OCI-LY1 (cell line): ENCODE measurements around the gene EEPD1.

Source experiments
- H2AFZ ChIP-seq: fragments of 200-600 bp; sonication (generic), shearing (Covaris generic); 2 replicates; pipeline ENCODE4 v1.6.0; 2014; ENCODE audit warnings: antibody characterized with exemption, mild to moderate bottlenecking, low read length
- H3F3A ChIP-seq: fragments of 200-600 bp; sonication (generic), shearing (Covaris generic); 2 replicates; pipeline ENCODE4 v1.6.0; 2014; ENCODE audit warnings: mild to moderate bottlenecking, antibody characterized with exemption, low read length, moderate library complexity; ENCODE audit not compliant: insufficient read depth
- H3K27ac ChIP-seq: fragments of 200-600 bp; sonication (generic); 2 replicates; pipeline ENCODE4 v1.5.1; 2014; ENCODE audit warnings: low read length, mixed run types, mild to moderate bottlenecking, low read depth; ENCODE audit not compliant: poor library complexity, severe bottlenecking
- H3K27me3 ChIP-seq: fragments of 200-600 bp; sonication (generic); 2 replicates; pipeline ENCODE4 v1.6.0; 2014; ENCODE audit warnings: antibody characterized with exemption, mild to moderate bottlenecking, low read length, moderate library complexity; ENCODE audit not compliant: insufficient read depth
- H3K36me3 ChIP-seq: fragments of 200-600 bp; sonication (generic); 2 replicates; pipeline ENCODE4 v1.6.1; 2014; ENCODE audit warnings: mild to moderate bottlenecking, antibody characterized with exemption, low read length, moderate library complexity, mixed read lengths; ENCODE audit not compliant: insufficient read depth
- H3K4me1 ChIP-seq: fragments of 200-600 bp; sonication (generic); 2 replicates; pipeline ENCODE4 v1.5.1; 2014; ENCODE audit warnings: mild to moderate bottlenecking, low read length, moderate library complexity; ENCODE audit not compliant: insufficient read depth, severe bottlenecking
- H3K4me2 ChIP-seq: fragments of 200-600 bp; sonication (generic), shearing (Covaris generic); 2 replicates; pipeline ENCODE4 v1.6.1; 2014; ENCODE audit warnings: low read length
- H3K4me3 ChIP-seq: fragments of 200-600 bp; sonication (generic); 2 replicates; pipeline ENCODE4 v1.5.1; 2014; ENCODE audit warnings: low read length, low read depth, mild to moderate bottlenecking, mixed read lengths; ENCODE audit not compliant: poor library complexity, severe bottlenecking
- H3K79me2 ChIP-seq: fragments of 200-600 bp; shearing (Covaris generic); 2 replicates; pipeline ENCODE4 v1.6.1; 2016; ENCODE audit warnings: mixed run types, low read length, mixed read lengths; ENCODE audit not compliant: insufficient read depth
- H3K9ac ChIP-seq: fragments of 200-600 bp; sonication (generic), shearing (Covaris generic); 2 replicates; pipeline ENCODE4 v1.6.1; 2014; ENCODE audit warnings: mild to moderate bottlenecking, low read length, mixed read lengths
- H3K9me2 ChIP-seq: fragments of 200-600 bp; sonication (generic), shearing (Covaris generic); 2 replicates; pipeline ENCODE4 v1.6.1; 2014; ENCODE audit warnings: low read depth, mild to moderate bottlenecking, low read length, mixed read lengths
- H3K9me3 ChIP-seq: fragments of 200-600 bp; shearing (Covaris generic); 2 replicates; pipeline ENCODE4 v1.6.1; 2014; ENCODE audit warnings: low read length, mixed read lengths
- H4K20me1 ChIP-seq: fragments of 200-600 bp; sonication (generic), shearing (Covaris generic); 2 replicates; pipeline ENCODE4 v1.6.0; 2016; ENCODE audit warnings: mild to moderate bottlenecking, low read length; ENCODE audit not compliant: insufficient read depth
- EZH2 ChIP-seq: fragments of 200-600 bp; sonication (generic), shearing (Covaris generic); IDR thresholded peaks from 2 replicates; pipeline ENCODE4 v1.8.0; 2017; ENCODE audit warnings: borderline replicate concordance, mixed run types, mild to moderate bottlenecking, antibody characterized with exemption, low read length, moderate library complexity, mixed read lengths
- TF ChIP-seq, protein P1 (sequence below): fragments of 200-600 bp; sonication (generic), shearing (Covaris generic); IDR thresholded peaks from 2 replicates; pipeline ENCODE4 v1.5.1; 2017; ENCODE audit warnings: mild to moderate bottlenecking, antibody characterized with exemption, low read length, moderate library complexity, mixed read lengths

EEPD1 gene

DNA sequence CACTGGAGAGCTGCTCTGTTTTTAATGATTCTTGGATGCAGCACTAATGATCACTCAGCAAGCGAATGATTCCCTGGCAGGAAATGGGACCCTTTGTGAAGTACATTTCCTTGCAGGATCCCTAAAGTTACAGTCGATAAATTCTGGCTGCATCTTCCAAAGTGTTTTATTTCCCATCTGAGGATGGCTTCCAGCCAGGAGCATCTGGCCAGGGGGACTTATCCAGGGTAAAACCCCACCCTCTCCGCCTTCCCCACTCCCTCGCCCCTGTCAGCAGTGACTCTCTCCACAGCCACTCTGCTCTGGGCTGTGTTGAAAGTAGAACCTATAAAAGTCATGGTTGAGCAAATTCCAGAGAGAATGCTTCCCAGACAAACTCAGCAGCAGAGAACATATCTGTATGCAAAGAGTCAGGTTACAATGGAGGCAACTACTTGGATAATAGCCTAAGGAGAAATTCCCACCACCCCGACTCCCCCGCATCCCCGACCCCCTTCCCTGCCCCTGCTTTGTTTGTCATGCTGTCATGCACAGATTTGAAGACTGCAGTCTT lies 125.6 kb downstream of the EEPD1 start:
- Histone ChIP-seq H3K4me3 (no peak overlapping the region), H3K9ac (no peak overlapping the region), H3K4me2 (no peak overlapping the region), H3K79me2 (no peaks in the 10 kb centered on the region), H3K9me3 (no peaks in the 10 kb centered on the region), H3K27me3 (no peaks in the 10 kb centered on the region), H3F3A (no peaks in the 10 kb centered on the region), H3K27ac (no peak overlapping the region), H2AFZ (no peak overlapping the region), H3K9me2 (no peaks in the 10 kb centered on the region), H4K20me1 (no peaks in the 10 kb centered on the region), H3K4me1 (peaks cover 72% of the 10 kb centered on the region), H3K36me3 (no peaks in the 10 kb centered on the region)
- TF ChIP-seq EZH2: no peak
- TF ChIP-seq, protein P1, sequence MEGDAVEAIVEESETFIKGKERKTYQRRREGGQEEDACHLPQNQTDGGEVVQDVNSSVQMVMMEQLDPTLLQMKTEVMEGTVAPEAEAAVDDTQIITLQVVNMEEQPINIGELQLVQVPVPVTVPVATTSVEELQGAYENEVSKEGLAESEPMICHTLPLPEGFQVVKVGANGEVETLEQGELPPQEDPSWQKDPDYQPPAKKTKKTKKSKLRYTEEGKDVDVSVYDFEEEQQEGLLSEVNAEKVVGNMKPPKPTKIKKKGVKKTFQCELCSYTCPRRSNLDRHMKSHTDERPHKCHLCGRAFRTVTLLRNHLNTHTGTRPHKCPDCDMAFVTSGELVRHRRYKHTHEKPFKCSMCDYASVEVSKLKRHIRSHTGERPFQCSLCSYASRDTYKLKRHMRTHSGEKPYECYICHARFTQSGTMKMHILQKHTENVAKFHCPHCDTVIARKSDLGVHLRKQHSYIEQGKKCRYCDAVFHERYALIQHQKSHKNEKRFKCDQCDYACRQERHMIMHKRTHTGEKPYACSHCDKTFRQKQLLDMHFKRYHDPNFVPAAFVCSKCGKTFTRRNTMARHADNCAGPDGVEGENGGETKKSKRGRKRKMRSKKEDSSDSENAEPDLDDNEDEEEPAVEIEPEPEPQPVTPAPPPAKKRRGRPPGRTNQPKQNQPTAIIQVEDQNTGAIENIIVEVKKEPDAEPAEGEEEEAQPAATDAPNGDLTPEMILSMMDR: no peak

GRCh38 chr7:36279200-36279925 lies 126.3 kb downstream of the EEPD1 start:
- Histone ChIP-seq H3K27ac (no peak overlapping the region), H3K4me1 (peaks cover 78% of the 10 kb centered on the region), H3F3A (no peaks in the 10 kb centered on the region)

DNA sequence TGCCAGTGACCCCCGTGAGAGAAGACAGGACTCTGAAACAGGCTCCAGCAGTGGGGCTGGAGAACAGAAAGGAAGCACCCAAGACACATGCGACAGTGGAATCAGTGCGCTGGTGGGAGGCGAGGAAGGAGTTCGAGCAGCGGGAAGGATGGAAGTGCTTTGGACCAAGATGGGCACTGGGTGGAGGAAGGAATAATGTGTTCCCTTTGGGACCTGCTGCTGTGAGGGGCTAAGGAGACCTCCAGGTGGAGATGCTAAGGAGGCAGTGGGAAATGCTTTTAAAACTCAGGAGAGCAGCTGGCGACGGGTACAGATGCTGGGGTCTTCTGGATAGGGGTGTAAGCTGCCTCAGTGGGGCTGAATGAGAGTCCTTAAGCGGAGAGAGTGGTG lies 126.9 kb downstream of the EEPD1 start:
- Histone ChIP-seq H3K36me3 (no peaks in the 10 kb centered on the region), H3K27me3 (no peaks in the 10 kb centered on the region), H3K4me3 (no peak overlapping the region), H3K79me2 (no peaks in the 10 kb centered on the region), H3K9me3 (no peaks in the 10 kb centered on the region), H3K9me2 (no peaks in the 10 kb centered on the region), H3K27ac (peak overlapping the region; percentile 83), H3K4me1 (peaks cover 83% of the 10 kb centered on the region), H4K20me1 (no peaks in the 10 kb centered on the region), H2AFZ (no peak overlapping the region), H3K4me2 (no peak overlapping the region), H3F3A (no peaks in the 10 kb centered on the region), H3K9ac (no peak overlapping the region)
- TF ChIP-seq, protein P1: no peak

More at GRCh38 chr7:36279200-36279925, 126.3 kb downstream of the EEPD1 start:
- Histone ChIP-seq H3K9ac (no peak overlapping the region), H3K79me2 (no peaks in the 10 kb centered on the region), H3K9me3 (no peaks in the 10 kb centered on the region), H3K4me2 (no peak overlapping the region), H3K27me3 (no peaks in the 10 kb centered on the region), H2AFZ (no peak overlapping the region), H3K4me3 (no peak overlapping the region), H4K20me1 (no peaks in the 10 kb centered on the region), H3K36me3 (no peaks in the 10 kb centered on the region), H3K9me2 (no peaks in the 10 kb centered on the region)
- no peak for TF ChIP-seq EZH2
- TF ChIP-seq, protein P1: no peak
